Liver (tissue), 3 donors: ENCODE results near the gene TNNI3.

Source experiments
- ATF3 ChIP-seq: IDR thresholded peaks from 2 replicates; pipeline ENCODE4 v1.6.1; 2016; ENCODE audit warnings: antibody characterized with exemption
- CTCF ChIP-seq: fragments of 150-350 bp; IDR thresholded peaks from 2 replicates; pipeline ENCODE4 v1.5.1; 2017; ENCODE audit warnings: improper control_type of control experiment, low read depth, low read length; ENCODE audit not compliant: missing input control
- MAX ChIP-seq: IDR thresholded peaks from 2 replicates; pipeline ENCODE4 v1.6.1; 2016; ENCODE audit warnings: antibody characterized with exemption
- REST ChIP-seq: IDR thresholded peaks from 2 replicates; pipeline ENCODE4 v1.6.1; 2016; ENCODE audit warnings: antibody characterized with exemption, mild to moderate bottlenecking
- SP1 ChIP-seq: IDR thresholded peaks from 2 replicates; pipeline ENCODE4 v1.6.1; 2018; ENCODE audit warnings: antibody characterized with exemption, mild to moderate bottlenecking
- donor health status: healthy.
- donor health status: healthy.

- TF ChIP-seq MAX (no peak), CTCF (no peak), SP1 (no peak), REST (no peak), ATF3 (no peak)
These were observed 35.9 kb upstream of the TNNI3 start for GRCh38 chr19:55193481-55193880.
